NCI-H146 treated with DMSO at 0.1 percent for 48 hours (cell line): ENCODE data around the gene PRR33.

Source experiments
- DNase-seq: peaks from one replicate; lab custom pipeline; 2025; ENCODE audit not compliant: unreplicated experiment; lab: John Stamatoyannopoulos, UW

The PRR33 gene

GRCh38 chr11:1852271-1852876 is 39.3 kb downstream of the PRR33 start:
- no peak for DNase-seq

DNA sequence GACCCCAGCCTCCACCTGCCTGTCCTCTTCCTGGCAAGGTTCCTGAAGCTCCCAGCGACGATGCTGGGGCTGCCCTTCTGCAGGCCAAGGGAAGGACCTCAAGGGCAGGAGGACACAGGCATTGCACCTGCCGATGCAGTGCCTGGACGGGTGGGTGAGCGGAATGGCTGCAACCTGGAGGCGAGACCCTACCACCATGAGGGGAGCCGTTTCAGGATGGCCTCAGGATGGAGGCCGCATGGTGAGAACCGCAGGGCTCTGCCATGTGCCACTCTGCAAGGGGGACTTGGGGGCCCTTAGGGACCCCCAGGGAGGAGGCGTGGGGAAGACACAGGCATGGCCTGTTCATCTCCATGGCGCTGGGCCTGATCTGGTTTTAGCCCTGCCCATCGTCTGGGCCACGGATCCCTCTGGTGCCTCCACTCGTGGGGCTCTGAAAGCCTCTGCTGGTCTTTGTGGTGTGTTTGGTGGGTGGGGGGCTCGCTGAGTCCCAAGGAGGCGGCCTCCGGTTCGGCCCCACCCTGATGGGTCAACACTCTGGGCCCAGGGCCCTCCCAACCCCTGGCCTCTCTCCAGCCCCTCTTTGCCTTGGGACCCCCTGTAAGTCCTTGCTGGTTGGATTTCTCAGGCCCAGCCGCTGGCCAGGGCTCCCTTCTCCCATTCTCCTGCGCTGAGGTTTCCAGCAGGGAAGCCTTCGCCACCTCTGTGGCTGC is 40.1 kb downstream of the PRR33 start:
- no peak for DNase-seq

GRCh38 chr11:1848640-1849430 is 42.9 kb downstream of the PRR33 start:
- DNase-seq: no peak

- DNase-seq: no peak
These were observed 43.6 kb downstream of the PRR33 start for GRCh38 chr11:1847926-1848639.

- DNase-seq: no peak
These were observed 44.5 kb downstream of the PRR33 start for GRCh38 chr11:1847006-1847735.

DNA sequence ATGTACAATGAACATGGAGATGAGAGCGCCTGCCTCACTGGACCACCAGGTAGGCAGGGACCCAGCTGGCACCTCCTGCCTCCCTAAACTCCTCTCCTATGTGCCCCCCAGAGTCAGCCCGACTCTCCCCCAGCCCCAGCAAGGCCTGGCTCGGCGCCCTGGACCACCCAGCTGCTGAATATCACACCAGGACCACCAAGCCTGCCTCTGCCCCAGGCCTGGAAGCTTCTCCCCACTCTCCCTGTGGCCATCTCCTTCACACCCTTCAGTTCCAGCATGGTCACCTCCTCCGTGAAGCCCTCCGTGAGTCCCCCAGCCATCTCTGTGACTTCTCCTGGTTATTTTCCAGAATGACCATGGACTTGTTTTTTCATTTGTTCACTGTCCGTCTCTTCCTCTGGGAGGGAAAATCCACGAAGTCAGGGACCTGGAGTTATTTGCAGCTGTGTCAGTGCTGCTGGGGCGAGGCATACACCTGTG is 45.2 kb downstream of the PRR33 start:
- DNase-seq: no peak

DNA sequence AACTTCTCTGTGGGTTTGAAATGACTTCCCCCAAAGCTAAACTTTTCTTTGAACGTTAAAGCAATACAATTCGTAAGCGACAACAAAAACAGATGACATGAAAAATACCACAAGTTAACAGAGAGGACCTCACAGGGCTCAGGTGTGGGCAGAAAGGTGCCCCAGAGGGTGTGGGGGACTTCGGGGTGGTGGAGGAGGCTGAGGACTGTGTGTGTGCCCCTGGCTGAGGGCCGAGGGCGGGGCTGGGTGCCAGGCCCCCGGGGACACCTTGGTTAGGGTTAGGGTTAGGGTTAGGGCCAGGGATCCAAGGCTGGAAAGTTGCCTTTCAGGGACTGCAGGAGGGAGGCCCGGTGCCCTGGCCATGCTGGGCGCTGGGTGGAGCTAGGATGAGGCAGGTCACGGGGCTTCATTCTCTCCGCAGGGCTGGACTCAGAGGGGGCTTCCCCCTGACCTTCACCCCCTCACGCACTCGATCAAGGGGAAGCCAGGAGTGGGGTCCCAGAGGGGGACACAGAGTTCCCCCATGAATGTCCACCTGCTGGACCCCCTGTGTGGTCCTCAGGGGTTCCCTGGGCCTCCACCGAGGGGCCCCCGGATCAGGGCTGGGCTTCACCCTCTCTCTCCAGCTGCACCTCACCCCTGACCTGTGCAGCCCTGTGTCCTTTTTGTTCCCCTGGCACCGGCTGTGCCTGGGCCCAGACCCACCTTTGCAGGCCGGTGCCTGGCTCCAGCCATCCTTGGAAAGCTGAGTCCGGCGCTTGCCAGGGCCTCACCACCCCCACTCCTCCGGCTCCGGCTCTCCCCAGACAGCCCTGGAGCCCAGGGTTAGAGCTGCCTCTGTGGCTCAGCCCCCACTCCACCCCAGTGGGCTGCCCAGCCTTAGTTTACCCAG is 45.9 kb downstream of the PRR33 start:
- DNase-seq: no peak

DNA sequence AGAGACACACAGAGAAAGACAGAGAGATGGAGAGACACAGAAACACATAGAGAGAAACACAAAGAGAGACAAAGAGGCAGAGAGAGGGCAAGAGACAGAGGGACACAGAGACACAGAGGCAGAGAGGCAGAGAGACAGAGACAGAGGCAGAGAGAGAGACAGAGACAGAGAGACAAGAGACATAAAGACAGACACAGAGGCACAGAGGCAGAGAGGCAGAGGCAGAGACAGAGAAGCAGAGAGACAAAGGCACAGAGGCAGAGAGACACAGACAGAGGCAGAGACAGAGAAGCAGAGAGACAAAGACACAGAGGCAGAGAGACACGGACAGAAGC is 46.6 kb downstream of the PRR33 start:
- no peak for DNase-seq

DNA sequence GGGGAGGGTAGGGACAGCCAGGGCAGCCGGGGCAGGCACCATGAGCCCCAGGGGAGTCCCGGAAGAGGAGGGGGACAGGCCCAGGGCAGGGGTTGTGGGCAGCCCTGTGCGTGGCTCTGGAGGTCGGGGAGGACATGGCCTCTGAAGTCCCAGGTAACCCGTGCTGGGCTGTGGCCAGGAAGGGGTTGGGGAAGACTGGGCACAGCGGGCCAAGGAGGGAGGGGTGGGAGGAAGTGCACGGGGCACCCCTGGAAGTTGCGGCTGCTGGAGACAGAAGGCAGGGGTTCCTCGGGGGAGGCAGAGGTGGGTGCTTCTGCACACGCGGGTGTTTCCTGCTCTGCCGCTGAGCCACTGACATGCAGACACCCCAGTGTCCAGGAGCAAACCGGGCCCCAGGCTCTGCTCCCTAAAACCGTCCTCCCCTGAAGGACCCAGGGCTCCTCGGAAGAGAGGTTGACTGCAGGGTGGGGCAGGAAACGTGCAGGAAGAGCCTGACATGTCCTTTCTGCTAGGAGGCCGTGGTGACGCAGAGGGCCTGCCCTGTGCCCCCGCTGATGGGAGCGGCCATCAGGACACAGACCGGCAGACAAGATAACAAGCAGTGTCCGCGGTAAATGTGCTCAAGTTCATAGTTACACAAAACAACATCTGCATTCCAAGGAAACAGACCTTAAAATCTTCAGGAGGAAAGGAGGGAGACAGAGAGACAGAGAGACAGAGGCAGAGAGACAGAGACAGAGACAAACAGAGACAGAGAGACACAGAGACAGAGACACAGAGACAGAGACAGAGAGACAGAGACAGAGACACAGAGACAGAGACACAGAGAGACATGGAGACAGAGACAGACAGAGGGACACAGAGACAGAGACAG is 47.2 kb downstream of the PRR33 start:
- DNase-seq: no peak

GRCh38 chr11:1843796-1844195 is 47.9 kb downstream of the PRR33 start:
- DNase-seq: no peak

GRCh38 chr11:1843098-1843473 is 48.6 kb downstream of the PRR33 start:
- no peak for DNase-seq

GRCh38 chr11:1842149-1843097 is 49.3 kb downstream of the PRR33 start:
- DNase-seq: no peak

GRCh38 chr11:1841511-1842148 is 50.1 kb downstream of the PRR33 start:
- DNase-seq: no peak

GRCh38 chr11:1840780-1841480 is 50.8 kb downstream of the PRR33 start:
- DNase-seq: no peak

DNA sequence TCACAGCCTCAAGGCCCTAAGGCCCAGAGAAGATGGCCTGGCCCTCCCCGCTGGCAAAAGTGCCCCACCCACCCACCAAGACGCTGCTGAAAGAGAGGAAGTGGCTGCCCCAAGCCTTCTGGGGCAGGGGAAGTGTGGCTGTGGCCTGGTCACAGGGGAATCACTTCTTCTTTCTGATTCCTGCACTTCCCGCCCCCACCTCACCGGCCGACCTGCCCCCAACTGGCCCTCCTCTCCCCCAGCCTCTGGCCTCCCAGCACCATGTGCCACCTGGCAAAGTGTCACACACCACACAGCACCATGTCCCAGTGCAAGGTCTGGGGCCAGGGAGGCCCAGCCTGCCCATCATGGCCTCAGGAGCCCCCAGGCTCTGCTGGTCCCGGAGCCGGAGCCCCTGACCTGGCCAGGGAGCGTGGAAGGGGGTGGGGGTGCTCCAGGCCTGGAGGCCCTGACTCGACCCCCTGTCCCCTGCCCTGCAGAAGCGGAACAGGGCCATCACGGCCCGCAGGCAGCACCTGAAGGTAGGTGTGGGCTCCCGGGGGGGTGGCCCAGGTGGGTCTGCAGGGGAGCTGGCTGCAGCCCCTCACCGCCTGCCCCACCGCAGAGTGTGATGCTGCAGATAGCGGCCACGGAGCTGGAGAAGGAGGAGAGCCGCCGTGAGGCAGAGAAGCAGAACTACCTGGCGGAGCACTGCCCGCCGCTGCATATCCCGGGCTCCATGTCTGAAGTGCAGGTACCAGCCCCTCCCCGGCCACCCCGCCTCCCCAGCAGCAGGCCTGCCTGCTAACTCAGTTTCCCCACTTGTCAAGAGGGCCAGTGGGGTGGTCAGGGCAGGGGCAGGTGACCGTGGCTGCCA is 51.5 kb downstream of the PRR33 start:
- no peak for DNase-seq
